COLO668 (cell line): ENCODE measurements around the gene PHC2.

Experiments
- DNase-seq: peaks from one replicate; lab custom pipeline; 2025; ENCODE audit not compliant: unreplicated experiment; lab: John Stamatoyannopoulos, UW

PHC2 gene

GRCh38 chr1:33373606-33374005 lies 57.3 kb downstream of the PHC2 start:
- no peak for DNase-seq

DNA sequence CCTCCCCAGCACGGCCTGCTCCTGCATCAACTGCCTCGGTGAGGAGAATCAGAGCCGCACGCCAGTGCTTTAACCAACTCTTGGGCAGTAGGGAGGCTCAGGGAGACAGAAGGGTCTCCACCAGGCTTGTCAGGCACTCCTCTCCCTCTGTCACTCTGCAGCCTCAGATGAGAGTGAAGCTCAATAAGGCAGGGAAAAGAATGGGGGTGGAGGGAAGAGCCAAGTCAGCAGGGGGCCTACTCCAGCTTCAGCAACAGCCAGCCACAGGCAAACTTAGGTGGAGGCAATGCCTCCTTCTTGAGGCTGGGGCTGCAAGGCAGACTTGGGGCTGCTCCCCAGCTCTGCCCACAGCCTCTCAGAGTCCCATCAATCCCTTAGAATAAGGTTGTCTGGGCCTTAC lies 58.2 kb downstream of the PHC2 start:
- no peak for DNase-seq

- no peak for DNase-seq
Measured at GRCh38 chr1:33372162-33372561, 58.7 kb downstream of the PHC2 start.

- DNase-seq = no peak
Measured at GRCh38 chr1:33371334-33371733, 59.6 kb downstream of the PHC2 start.

GRCh38 chr1:33370827-33371226 lies 60.1 kb downstream of the PHC2 start:
- no peak for DNase-seq

- no peak for DNase-seq
Measured at GRCh38 chr1:33370301-33370700, 60.6 kb downstream of the PHC2 start.

GRCh38 chr1:33369764-33370163 lies 61.1 kb downstream of the PHC2 start:
- no peak for DNase-seq

- no peak for DNase-seq
Measured at GRCh38 chr1:33369081-33369480, 61.8 kb downstream of the PHC2 start.

- no peak for DNase-seq
Measured at GRCh38 chr1:33368431-33368830, 62.5 kb downstream of the PHC2 start.

DNA sequence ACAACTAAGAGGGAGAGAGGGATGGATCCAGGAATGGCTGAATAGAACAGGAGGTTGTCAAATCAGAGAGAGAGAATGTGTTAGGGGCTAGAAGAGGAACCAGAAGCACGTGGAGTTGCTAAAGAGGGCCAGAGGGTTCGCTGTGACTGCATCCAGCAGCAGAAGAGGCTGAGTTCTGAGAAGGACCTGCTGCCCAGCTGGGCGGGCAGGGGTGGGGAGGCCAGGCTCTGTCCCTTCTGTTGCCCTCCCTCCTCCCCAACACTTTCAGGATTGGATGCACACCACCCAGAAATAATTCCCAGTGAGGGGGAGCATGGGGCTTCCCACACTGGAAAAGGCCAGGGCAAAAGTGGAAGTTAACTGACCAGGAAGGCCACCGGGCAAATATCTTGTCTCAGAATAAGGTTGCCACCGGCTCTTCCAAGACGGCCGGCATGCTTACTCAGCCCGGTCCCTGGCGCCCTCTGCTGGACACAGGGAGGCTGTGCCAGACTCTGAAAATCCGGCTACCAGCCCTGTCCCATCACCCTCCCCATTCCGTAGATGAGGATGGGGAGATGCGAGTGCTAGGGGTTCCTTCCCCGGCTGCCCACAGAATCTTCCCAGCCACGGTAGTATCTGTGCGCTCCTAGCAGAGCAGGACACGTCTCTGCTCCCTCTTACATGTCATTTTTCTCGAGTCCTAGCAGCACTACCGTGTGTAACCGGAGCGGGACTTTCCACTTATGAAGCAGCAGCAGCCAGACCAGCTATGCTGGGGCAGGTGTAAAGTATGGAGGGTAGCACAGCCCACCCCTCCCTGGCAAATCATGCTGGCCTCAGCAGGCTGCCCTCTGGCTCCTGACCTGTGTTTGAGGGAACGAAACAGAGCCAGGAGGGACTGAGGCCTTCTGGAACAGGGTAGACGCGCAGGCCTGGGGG lies 63.1 kb downstream of the PHC2 start:
- peak; percentile 91 for DNase-seq

GRCh38 chr1:33366762-33367484 lies 64.0 kb downstream of the PHC2 start:
- DNase-seq = no peak

- DNase-seq = no peak
Measured at GRCh38 chr1:33365560-33365997, 65.3 kb downstream of the PHC2 start.

GRCh38 chr1:33364565-33364918 lies 66.4 kb downstream of the PHC2 start:
- DNase-seq = no peak

GRCh38 chr1:33363470-33363861 lies 67.4 kb downstream of the PHC2 start:
- DNase-seq = no peak

DNA sequence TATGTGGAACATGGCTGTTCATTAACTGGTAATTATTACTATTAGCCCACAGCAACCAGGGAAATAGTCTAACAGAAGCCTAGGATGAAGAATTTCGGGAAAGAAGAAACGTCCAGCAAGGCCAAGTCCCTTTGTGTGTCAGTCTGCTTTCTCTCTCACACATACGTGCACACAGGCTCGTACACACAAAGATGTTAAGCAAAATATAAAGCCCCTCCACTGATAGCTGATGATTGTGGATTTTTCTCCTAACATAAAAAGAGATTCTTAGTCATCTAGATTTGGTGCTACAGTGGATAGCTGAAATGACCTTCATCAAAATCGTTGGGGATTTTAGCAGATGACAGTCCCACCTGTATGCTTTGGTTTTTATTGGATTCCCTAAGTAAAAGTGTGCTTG lies 67.9 kb downstream of the PHC2 start:
- DNase-seq = no peak

GRCh38 chr1:33361532-33362235 lies 69.2 kb downstream of the PHC2 start:
- no peak for DNase-seq

GRCh38 chr1:33360367-33360766 lies 70.5 kb downstream of the PHC2 start:
- DNase-seq = no peak

GRCh38 chr1:33359931-33360330 lies 71.0 kb downstream of the PHC2 start:
- no peak for DNase-seq

- no peak for DNase-seq
Measured at GRCh38 chr1:33358795-33359503, 71.9 kb downstream of the PHC2 start.

- no peak for DNase-seq
Measured at GRCh38 chr1:33358114-33358794, 72.6 kb downstream of the PHC2 start.

DNA sequence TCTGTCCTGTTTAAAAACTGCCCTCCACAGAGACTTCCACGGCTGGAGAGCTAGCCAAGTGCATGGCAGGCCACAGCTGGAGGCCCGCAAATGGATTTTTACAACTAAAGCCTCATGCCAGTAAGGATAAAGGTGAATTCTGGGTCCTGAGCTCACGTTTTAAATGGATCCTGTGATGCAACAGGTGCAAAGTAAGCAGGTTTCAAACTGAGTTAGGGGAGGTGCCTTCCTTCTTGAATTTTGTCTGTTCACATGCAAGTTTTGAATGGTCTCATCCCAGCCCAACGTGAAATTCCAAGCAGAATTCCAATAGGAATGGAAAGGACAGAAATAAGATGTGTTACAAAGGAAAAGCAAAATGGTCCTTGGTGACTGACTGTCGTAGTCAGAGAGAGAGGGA lies 73.8 kb downstream of the PHC2 start:
- DNase-seq = no peak
